G401.6 (cell line): ENCODE measurements around the gene TNK2.
"Not testable (repeated sequence)": the region's sequence is repeated elsewhere in the genome, so short reads cannot be mapped to it uniquely, and the experiment has no call there.

Experiments used
- FAIRE-seq: peaks from 2 replicates; lab custom pipeline; 2012; peaks lifted over from hg19 to GRCh38; lab: Jason Lieb, UNC

TNK2 gene

GRCh38 chr3:195907934-195908693 lies at the start of gene TNK2:
Gene TNK2 (minus strand): TSS chr3:195908551. CDS start chr3:195888588, 19,963 bp downstream.
- FAIRE-seq, result no peak

DNA sequence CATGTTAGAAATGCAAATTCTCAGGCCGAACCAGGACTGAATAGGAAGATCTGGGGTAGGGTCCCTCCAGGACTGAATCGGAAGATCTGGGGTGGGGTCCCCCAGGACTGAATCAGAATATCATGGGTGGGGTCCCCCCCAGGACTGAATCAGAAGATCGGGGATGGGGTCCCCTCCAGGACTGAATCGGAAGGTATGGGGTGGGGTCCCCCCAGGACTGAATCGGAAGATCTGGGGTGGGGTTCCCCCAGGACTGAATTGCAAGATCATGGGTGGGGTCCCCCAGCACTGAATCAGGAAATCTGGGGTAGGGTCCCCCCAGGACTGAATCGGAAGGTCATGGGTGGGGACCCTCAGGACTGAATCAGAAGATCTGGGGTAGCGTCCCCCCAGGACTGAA lies 48.2 kb upstream of the TNK2 start:
- no peak for FAIRE-seq

GRCh38 chr3:195955416-195955841 lies 47.1 kb upstream of the TNK2 start:
- FAIRE-seq, result not testable (repeated sequence)

- FAIRE-seq, result not testable (repeated sequence)
Measured at GRCh38 chr3:195954752-195955119, 46.4 kb upstream of the TNK2 start.

DNA sequence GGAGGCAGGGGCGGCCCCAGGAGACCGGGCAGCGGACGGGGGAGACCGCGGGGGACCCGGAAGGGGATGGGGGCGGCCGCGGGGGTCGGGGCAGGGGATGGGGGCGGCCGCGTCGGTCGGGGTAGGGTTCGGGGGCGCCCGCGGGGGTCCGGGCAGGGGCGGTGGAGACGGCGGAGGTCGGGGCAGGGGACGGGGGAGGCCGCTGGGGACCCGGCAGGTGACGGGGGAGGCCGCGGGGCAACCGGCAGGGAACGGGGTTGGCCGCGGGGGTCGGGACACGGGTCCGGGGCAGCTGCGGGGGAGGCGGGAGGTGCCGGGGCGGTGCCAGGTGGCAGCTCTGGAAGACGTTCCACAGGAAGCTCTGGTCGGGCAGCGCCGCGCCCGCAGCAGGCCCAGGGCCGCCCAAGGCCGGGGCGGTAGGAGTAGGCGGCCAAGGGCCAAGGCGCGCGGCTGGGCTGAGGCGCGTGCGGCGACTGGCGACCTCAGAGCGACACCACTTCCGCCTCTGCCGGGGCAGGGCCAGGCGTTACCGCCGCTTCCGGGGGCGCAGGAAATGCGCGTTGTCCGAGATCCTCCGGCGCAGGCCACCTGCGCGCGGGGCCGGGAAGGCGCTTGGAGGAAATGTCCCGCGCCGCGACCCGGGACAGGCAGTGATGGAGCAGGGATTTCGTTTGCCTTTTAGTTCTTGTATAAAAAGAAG lies 45.9 kb upstream of the TNK2 start:
- not testable (repeated sequence) for FAIRE-seq

DNA sequence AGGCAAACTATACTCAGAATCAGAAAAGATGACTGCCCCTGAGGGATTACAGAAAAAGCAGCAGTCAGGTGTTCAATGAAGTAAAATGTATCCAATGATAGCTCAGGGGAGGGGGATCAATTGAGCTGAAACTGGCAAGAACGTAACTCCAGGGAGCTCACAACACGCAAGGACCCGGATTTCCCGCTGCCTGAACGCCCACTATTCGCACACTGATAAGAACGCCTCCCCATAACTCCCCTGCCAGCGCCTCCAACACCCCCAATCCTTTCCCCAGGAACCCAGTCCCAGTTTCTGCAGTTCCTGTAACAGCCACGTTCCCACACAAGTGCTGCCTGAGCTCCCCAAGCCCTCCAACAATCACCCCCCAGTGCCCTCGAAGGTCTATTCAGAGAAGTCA lies 44.2 kb upstream of the TNK2 start:
- FAIRE-seq, result not testable (repeated sequence)

- not testable (repeated sequence) for FAIRE-seq
Measured at GRCh38 chr3:195951443-195952177, 43.3 kb upstream of the TNK2 start.

- FAIRE-seq, result not testable (repeated sequence)
Measured at GRCh38 chr3:195950731-195951130, 42.4 kb upstream of the TNK2 start.

- FAIRE-seq, result not testable (repeated sequence)
Measured at GRCh38 chr3:195950164-195950563, 41.8 kb upstream of the TNK2 start.

- FAIRE-seq, result not testable (repeated sequence)
Measured at GRCh38 chr3:195946910-195947699, 38.8 kb upstream of the TNK2 start.

DNA sequence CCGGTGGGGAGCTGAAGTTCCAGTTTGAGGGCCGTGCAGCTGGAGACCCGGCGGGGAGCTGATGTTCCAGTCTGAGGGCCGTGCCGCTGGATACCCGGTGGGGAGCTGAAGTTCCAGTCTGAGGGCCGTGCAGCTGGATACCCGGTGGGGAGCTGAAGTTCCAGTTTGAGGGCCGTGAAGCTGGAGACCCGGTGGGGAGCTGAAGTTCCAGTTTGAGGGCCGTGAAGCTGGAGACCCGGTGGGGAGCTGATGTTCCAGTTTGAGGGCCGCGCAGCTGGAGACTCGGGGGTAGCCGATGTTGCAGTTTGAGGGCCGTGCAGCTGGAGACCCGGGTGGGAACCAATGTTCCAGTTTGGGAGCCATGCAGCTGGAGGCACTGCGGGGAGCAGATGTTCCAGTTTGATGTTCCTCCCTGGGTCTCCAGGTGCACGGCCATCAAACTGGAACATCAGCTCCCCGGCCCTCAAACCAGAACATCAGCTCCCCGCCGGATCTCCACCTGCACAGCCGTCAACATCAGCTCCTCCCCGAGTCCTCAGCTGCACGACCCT lies 33.0 kb upstream of the TNK2 start:
- not testable (repeated sequence) for FAIRE-seq

GRCh38 chr3:195940806-195941205 lies 32.5 kb upstream of the TNK2 start:
- not testable (repeated sequence) for FAIRE-seq

DNA sequence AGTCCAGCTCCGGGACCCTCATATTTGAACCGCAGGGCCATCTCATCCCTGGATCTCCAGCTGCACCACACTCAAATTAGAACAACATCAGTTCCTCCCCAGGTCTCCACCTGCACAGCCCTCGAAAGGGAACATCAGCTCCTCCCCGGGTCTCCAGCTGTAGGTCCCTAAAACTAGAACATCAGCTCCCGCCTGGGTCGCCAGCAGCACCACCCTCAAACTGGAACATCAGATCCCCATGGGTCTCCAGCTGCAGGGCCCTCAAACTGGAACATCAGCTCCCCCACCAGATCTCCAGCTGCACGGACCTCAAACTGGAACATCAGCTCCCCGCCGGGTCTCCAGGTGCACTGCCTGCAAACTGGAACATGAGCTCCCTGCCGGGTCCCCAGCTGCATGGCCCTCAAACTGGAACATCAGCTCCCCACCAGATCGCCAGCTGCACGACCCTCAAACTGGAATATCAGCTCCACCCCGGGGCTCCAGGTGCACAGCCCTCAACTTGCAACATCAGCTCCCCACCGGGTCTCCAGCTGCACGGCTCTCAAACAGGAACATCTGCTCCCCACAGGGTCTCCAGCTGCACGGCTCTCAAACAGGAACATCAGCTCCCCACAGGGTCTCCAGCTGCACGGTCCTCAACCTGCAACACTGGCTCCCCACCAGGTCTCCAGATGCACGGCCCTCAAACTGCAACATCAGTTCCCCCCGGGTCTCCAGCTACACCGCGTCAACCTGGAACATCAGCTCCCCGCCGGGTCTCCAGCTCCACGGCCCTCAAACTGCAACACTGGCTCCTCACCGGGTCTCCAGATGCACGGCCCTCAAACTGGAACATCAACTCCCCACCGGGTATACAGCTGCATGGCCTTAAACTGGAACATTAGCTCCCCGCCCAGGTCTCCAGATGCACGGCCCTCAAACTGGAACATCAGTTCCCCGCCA lies 31.4 kb upstream of the TNK2 start:
- not testable (repeated sequence) for FAIRE-seq

DNA sequence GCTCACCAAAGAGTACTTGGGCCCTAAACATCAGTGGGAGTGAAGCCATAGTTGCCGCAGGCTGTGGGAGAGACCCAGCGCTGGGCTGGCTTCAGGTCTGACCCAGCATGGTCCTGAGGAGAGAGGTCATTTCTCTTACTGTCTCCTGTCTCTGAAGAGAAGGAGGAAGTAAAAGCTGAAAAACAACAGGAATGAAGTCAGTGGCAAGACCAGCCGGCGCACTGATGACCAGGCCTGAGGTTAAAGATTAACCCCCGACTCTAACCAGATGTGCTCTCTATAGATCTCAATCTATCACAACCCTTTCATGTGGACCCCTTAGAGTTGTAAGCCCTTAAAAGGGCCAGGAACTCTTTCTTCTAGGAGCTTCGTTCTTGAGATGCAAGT lies 24.7 kb upstream of the TNK2 start:
- FAIRE-seq, result not testable (repeated sequence)

DNA sequence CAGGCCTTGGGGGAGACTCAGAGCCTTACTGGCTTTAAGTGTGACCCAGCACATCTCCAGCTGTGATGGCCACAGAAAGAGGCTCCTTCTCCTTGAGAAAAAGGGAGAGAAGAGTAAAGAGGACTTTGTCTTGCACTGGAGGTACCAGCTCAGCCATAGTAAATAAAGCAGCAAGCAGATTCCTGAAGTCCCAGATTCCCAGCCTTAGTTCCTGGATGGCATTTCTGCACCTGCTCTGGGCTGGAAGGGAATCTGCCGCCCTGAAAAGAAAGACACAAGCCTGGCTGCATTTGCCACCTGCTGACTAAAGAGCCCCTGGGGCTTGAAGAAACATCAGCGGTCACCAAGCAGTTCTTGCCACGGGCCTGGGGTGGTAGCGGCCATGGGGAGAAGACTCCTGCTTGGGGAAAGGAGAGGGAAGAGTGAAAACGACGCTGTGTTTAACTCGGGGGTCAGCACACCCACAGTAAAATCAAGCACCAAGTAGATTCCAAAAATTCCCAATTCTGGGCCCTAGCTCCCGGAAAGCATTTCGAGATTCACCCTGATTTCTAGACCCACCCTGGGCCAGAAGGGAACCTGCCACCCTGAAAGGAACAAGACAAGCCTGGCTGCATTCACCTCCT lies 24.2 kb upstream of the TNK2 start:
- no peak for FAIRE-seq

DNA sequence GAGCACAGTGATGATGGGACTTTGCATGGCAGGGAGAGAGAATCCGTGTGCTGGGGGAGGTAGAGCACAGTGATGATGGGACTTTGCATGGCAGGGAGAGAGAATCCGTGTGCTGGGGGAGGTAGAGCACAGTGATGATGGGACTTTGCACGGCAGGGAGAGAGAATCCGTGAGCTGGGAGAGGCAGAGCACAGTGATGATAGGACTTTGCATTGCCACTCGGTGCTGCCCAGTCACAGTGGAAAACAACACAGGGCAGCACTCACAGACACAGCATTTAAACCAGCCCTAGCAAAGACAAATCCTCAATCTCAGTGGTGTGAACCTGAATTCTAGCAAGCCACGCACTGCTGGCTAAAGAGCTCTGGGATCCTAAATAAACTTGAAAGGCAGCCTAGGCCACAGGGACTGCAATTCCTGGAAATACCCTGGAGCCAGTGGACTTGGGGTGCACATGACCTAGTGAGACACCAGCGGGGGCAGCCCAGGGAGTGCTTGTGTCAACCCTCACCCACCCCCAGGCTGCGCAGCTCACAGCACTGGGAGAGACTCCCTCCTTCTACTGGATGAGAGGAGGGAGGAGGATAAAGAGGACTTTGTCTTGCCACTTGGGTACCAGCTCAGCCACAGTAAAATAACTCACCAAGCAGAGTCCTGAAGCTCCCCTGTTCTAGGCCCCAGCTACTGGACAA lies 23.4 kb upstream of the TNK2 start:
- FAIRE-seq, result no peak

GRCh38 chr3:195929452-195929851 lies 21.1 kb upstream of the TNK2 start:
- no peak for FAIRE-seq

DNA sequence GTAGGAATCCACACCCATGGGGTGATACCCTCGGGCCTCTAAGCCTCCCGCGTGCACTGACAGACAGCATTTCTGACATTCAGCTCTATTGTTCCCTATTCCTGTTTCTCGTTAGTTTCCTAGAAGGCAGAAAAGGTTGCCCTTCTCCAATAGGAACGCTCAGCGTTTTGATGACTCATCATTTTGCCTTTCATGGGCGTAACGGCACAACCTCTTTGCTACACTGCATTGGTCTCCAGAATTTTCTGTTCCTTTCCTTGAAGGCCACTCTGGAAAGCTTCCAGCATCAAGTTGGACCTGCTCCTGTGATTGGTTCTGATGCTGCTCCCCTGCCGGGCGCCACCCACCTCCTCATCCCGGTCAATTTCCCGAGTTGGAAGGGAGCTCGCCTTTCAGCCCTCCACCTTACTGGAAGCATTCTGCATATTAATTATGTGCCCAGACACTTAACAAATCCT lies 13.0 kb upstream of the TNK2 start:
- no peak for FAIRE-seq

DNA sequence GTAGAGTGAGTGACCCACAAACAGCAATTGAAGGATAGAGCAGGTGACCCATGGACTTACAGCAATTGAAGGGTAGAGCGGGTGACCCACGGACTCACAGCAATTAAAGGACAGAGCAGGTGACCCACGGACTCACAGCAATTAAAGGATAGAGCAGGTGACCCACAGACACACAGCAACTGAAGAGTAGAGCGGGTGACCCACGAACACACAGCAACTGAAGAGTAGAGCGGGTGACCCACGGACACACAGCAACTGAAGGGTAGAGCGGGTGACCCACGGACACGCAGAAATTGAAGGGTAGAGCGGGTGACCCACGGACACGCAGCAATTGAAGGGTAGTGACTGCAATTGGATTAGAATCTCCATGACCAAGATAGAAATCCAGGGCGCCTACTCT lies 9.8 kb upstream of the TNK2 start:
- FAIRE-seq, result no peak
